ENCODE results near the gene DUSP3. TPM values are rescaled to one million over a fixed set of nuclear protein-coding genes. Genes with fewer than 3 reads are reported as not detected.

DUSP3 gene
- total and polyA plus RNA-seq, 2 of the 13 experiments (the other 11 are each of a cell fraction or from before 2014, with no cell fraction given): 60.0 to 71.5 TPM

GRCh38 chr17:43740541-43740940 is 38.2 kb downstream of the DUSP3 start:
- in situ Hi-C loops (cut with HindIII; ENCODE audit: extremely low pct_ligation_motif_present, low pct_unique_long_range_greater_than_20kb) (no loop called here), intact Hi-C loops (cut with micrococcal nuclease; ENCODE audit: unreplicated experiment) (no loop called here)
- 2% methylated on average over 4 of the region's 4 CpGs for WGBS (ENCODE audit: low lambda C conversion rate)
- FAIRE-seq: no peak
- no peaks in the 10 kb centered on the region for H3K4me1 ChIP-seq (ENCODE audit: insufficient read depth, low read length)
- H2AFZ ChIP-seq (ENCODE audit: low read length): no peak overlapping the region
- H3K4me2 ChIP-seq (ENCODE audit: low read depth, low read length): no peak overlapping the region
- no peak overlapping the region for H3K27ac ChIP-seq (ENCODE audit: extremely low read length, insufficient read depth, low read length)
- ATAC-seq: no peak
- BruUV-seq (replicated peaks): no TSS peak
- H3K36me3 ChIP-seq (replicated peaks in 1 of 2; ENCODE audit: control insufficient read depth in 1 of 2, insufficient read depth in 2 of 2, low read length in 2 of 2): no peaks in the 10 kb centered on the region
- H3K4me3 ChIP-seq (replicated peaks in 1 of 3; ENCODE audit: insufficient read depth in 1 of 3, low read depth in 2 of 3, low read length in 3 of 3): no peak overlapping the region
- H3K9ac ChIP-seq (ENCODE audit: insufficient read depth, low read depth, low read length): no peak overlapping the region
- no peak for DNase-seq (ENCODE audit: low spot score)
- no peaks in the 10 kb centered on the region for H3K79me2 ChIP-seq (ENCODE audit: insufficient read depth, low read length)
- CTCF ChIA-PET (ENCODE audit: low intra/inter-chr PET ratio, low total read pairs): no interaction called here
- peaks cover 5 to 48% of the 10 kb centered on the region in 2 experiments; a peak in 3 of 5 replicates for H3K27me3 ChIP-seq (ENCODE audit: control insufficient read depth in 1 of 2, insufficient read depth in 2 of 2, low read length in 2 of 2)
- H3K9me3 ChIP-seq (ENCODE audit: low read length): no peaks in the 10 kb centered on the region
- POLR2A ChIA-PET: no interaction called here
- H4K20me1 ChIP-seq (ENCODE audit: insufficient read depth, low read length): no peaks in the 10 kb centered on the region
- TF ChIP-seq TBL1XR1 (IDR thresholded peaks at IDR 0.05; ENCODE audit: borderline replicate concordance, low read length, partially characterized antibody): no peak
- no peak for TF ChIP-seq JUN (CRISPR knock-in tag; IDR thresholded peaks at IDR 0.05)
- no peak for TF ChIP-seq ZBTB4 (CRISPR knock-in tag; IDR thresholded peaks at IDR 0.05; ENCODE audit: borderline replicate concordance)
- TF ChIP-seq ZNF879 (CRISPR knock-in tag; IDR thresholded peaks at IDR 0.05): no peak
- no peak for TF ChIP-seq E2F1 (CRISPR knock-in tag; IDR thresholded peaks at IDR 0.05)
- no peak for TF ChIP-seq ZBED4 (CRISPR knock-in tag; IDR thresholded peaks at IDR 0.05; ENCODE audit: borderline replicate concordance)
- no peak for TF ChIP-seq NAIF1 (CRISPR knock-in tag; IDR thresholded peaks at IDR 0.05; ENCODE audit: borderline replicate concordance)
